ENCODE measurements around the gene MAST4.
A peak's percentile ranks its signal among the peaks of the same experiment; 100 is the strongest.

The MAST4 gene

GRCh38 chr5:67037171-67037570, 441.0 kb downstream of the MAST4 start:
- H3K9me3 Mint-ChIP-seq: no peaks in the 10 kb centered on the region
- TF ChIP-seq CTCF (IDR thresholded peaks at IDR 0.05; ENCODE audit: unreplicated experiment in 3 of 3): no peak
- no peaks in the 10 kb centered on the region for H3K36me3 Mint-ChIP-seq (ENCODE audit: low read depth)
- no peak overlapping the region for H3K27ac Mint-ChIP-seq
- peaks cover 22% of the 10 kb centered on the region for H3K4me1 Mint-ChIP-seq
- H3K4me3 Mint-ChIP-seq: no peak overlapping the region
- no peaks in the 10 kb centered on the region for H3K27me3 Mint-ChIP-seq (ENCODE audit: low read depth)

GRCh38 chr5:67038817-67039603, 442.8 kb downstream of the MAST4 start:
- Mint-ChIP-seq H3K36me3 (ENCODE audit: low read depth) (no peaks in the 10 kb centered on the region), H3K27me3 (ENCODE audit: low read depth) (no peaks in the 10 kb centered on the region), H3K4me3 (no peak overlapping the region), H3K4me1 (peaks cover 6% of the 10 kb centered on the region), H3K27ac (no peak overlapping the region), H3K9me3 (no peaks in the 10 kb centered on the region)
- TF ChIP-seq CTCF (IDR thresholded peaks at IDR 0.05; ENCODE audit: unreplicated experiment in 3 of 3): no peak

- Mint-ChIP-seq H3K36me3 (ENCODE audit: low read depth) (no peaks in the 10 kb centered on the region), H3K27ac (no peak overlapping the region), H3K27me3 (ENCODE audit: low read depth) (no peaks in the 10 kb centered on the region), H3K4me1 (peaks cover 10% of the 10 kb centered on the region), H3K4me3 (no peak overlapping the region), H3K9me3 (no peaks in the 10 kb centered on the region)
- TF ChIP-seq CTCF (IDR thresholded peaks at IDR 0.05; ENCODE audit: unreplicated experiment in 3 of 3): no peak
Measured at GRCh38 chr5:67042176-67043003, 446.2 kb downstream of the MAST4 start.

- no peak for TF ChIP-seq CTCF (IDR thresholded peaks at IDR 0.05; ENCODE audit: unreplicated experiment in 3 of 3)
- Mint-ChIP-seq H3K4me3 (no peak overlapping the region), H3K9me3 (no peaks in the 10 kb centered on the region), H3K36me3 (ENCODE audit: low read depth) (no peaks in the 10 kb centered on the region), H3K4me1 (peaks cover 12% of the 10 kb centered on the region), H3K27ac (no peak overlapping the region), H3K27me3 (ENCODE audit: low read depth) (no peaks in the 10 kb centered on the region)
Measured at GRCh38 chr5:67043796-67044511, 447.8 kb downstream of the MAST4 start.

GRCh38 chr5:67045816-67046740, 449.9 kb downstream of the MAST4 start:
- H3K27me3 Mint-ChIP-seq (ENCODE audit: low read depth): no peaks in the 10 kb centered on the region
- H3K36me3 Mint-ChIP-seq (ENCODE audit: low read depth): peaks cover 4% of the 10 kb centered on the region
- TF ChIP-seq CTCF (IDR thresholded peaks at IDR 0.05; ENCODE audit: unreplicated experiment in 3 of 3): no peak
- H3K4me1 Mint-ChIP-seq: peaks cover 12% of the 10 kb centered on the region
- no peaks in the 10 kb centered on the region for H3K9me3 Mint-ChIP-seq
- H3K4me3 Mint-ChIP-seq: no peak overlapping the region
- peak overlapping the region in 1 of 3 experiments; percentile 7 for H3K27ac Mint-ChIP-seq

Measured in nephron (organoid).